Fibroblast of pulmonary artery (primary cell): ENCODE data around the gene ARPP19.
A peak's percentile ranks its signal among the peaks of the same experiment; 100 is the strongest.
"Not testable (repeated sequence)": the region's sequence is repeated elsewhere in the genome, so short reads cannot be mapped to it uniquely, and the experiment has no call there.

ENCODE experiments used
- DNase-seq: peaks from one replicate; pipeline ENCODE4 v3.0.0-alpha.2; 2010; ENCODE audit warnings: low read depth
- H3K4me3 ChIP-seq: replicated peaks from 2 replicates; pipeline ENCODE4 v1.5.1; 2011; ENCODE audit warnings: low read depth, mild to moderate bottlenecking, control low read depth, low read length, moderate library complexity
- CTCF ChIP-seq: IDR thresholded peaks from 2 replicates; pipeline ENCODE4 v1.5.1; 2011; ENCODE audit warnings: mild to moderate bottlenecking, control low read depth, low read length, inconsistent platforms; ENCODE audit errors: missing control alignments

The ARPP19 gene

DNA sequence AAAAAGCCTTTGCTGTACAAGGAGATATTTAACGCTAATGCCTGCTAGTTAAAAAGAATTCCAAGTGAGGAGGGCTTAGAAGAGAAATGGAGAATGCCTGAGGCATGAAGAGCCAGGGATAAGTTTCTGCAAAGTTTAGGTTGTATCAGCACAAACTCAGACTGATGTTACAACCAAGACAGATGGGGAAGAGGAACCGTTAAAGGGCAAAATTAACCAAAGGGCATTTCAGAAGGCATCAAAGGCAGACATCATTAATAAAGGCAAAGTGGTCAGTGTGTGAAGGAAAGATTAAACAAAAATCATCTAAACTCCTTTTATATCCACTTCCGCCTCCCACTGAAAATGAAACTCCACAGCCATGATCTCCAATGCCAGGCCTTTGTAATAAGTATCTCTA, 47.1 kb downstream of the ARPP19 start:
- no peak for DNase-seq
- no peak for TF ChIP-seq CTCF
- H3K4me3 ChIP-seq, result no peak overlapping the region

DNA sequence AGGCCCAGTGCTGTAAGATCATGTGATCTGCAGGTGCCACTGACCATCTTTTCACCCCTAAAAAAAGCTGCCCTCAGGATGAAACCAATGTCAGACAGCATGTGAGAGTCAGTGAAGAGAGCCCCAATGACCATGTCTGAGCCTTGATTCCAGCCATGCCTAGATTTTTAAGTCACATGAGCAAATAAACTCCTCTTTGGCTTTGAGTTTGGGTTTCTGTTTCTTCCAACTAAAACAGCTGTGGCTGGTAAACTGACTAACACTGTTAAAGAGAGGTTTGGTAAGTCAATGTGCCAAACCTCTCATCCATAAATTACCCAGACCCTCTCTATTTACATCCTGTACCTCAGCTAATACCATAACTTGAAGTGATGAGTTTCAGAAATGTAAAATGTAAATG, 48.4 kb downstream of the ARPP19 start:
- no peak for TF ChIP-seq CTCF
- DNase-seq, result no peak
- no peak overlapping the region for H3K4me3 ChIP-seq

DNA sequence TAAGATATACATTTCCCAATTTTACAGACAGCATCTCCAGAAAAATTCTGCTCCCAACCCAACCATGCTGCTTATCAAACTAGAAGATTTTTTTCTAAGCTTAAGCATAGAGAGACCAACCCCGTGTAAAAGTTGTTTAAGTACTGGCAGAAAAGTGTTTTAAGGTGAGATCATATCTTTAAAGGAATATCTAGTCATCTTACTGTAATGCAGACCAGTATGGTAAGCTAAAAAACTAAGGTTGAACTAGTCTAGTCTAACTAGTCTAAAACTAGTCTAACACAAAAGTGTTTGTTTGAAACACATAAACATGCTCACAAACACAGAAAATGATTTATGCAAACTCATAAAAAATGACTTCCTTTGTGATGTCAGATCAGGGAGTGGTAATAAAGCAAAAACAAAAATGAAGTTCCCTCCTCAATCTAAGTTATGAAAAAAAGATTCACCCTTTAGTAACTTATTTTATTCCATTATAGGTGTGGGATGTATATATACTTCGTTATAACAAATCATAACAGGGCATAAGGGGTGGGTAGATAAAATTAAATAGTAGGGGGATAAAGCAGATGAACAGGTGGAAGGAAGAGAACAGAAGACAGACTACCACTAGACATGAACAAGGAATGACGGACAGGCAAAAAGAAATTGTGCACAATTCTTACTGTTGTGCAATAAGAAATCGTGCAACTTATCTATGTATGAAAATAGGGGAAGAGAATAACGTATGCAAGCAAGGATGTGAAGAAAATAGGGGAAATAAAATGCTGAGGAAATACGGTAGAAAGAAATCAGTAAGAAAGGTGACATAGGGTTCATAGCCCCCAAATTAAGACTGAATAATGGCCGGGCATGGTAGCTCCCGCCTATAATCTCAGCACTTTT, 50.1 kb downstream of the ARPP19 start:
- no peak for DNase-seq
- TF ChIP-seq CTCF, result no peak
- H3K4me3 ChIP-seq, result no peak overlapping the region

DNA sequence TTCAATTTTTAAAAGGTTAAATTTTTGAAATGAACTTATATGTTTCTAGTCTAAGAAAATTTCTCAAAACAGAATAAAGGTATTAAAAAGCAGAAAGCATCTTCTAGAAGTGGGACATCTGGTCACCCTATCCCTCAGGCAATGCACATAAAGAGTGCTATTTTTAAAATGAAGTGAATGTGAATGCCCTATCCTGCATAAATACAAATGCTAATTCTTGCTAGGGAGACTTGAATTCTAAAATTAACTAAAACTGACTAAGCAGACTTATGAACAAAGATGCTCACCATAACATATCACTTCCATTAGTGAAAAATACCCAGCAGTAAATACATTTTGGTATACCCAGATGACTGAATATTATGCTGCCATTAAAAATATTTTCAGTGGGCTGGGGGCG, 51.8 kb downstream of the ARPP19 start:
- no peak overlapping the region for H3K4me3 ChIP-seq
- no peak for TF ChIP-seq CTCF
- DNase-seq, result no peak

DNA sequence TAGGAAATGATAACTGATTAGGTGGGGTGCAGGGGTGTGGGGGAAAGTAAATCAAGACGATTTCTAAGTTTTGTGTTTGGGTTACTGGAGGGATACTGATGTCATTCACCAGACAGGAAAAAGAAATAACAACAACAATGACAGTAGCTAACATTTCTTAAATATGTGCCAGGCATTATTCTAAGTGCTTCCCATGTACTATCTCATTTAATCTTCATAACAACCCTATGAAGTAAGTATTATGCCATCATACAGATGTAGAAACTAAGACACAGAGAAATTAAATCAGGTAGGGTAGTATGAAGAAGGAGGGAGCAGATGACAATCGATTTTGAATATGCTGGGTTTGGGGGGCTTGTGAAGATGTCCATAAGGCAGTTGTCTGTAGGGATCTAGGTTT, 53.5 kb downstream of the ARPP19 start:
- H3K4me3 ChIP-seq, result no peak overlapping the region
- no peak for DNase-seq
- no peak for TF ChIP-seq CTCF

GRCh38 chr15:52514482-52514881, 54.3 kb downstream of the ARPP19 start:
- TF ChIP-seq CTCF, result no peak
- no peak overlapping the region for H3K4me3 ChIP-seq
- no peak for DNase-seq

DNA sequence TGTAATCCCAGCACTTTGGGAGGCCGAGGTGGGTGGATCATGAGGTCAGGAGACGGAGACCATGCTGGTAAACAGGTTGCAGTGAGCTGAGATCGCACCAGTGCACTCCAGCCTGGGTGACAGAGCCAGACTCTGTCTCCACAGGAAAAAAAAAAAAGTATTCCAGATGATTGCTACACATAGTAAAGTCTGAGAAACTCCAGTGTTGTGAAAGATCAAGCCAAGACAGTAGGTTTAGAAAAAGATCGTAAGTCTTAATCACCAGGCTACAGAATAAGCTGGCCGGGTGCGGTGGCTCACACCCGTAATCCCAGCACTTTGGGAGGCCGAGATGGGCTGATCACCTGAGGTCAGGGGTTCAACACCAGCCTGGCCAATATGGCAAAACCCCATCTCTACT, 56.0 kb downstream of the ARPP19 start:
- peak; percentile 30 for DNase-seq
- not testable (repeated sequence) for H3K4me3 ChIP-seq
